Mucosa of gallbladder (tissue), 1 donor: ENCODE data around the gene TAP2. TPM values are rescaled to one million over a fixed set of nuclear protein-coding genes. Genes with fewer than 3 reads are reported as not detected.

Source experiments
- DNase-seq: peaks from one replicate; pipeline ENCODE4 v3.0.0-alpha.2; 2020; ENCODE audit warnings: low spot score
- total RNA-seq: library from RNA; stranded (reverse); gene quantifications from one replicate; pipeline ENCODE4 v1.2.1, GENCODE V29; 2021
- donor health status: DM: no; HTN: no; CAD: no.

TAP2 gene
- total RNA-seq, 1 donor from 2014 or later: 40.4 TPM

DNA sequence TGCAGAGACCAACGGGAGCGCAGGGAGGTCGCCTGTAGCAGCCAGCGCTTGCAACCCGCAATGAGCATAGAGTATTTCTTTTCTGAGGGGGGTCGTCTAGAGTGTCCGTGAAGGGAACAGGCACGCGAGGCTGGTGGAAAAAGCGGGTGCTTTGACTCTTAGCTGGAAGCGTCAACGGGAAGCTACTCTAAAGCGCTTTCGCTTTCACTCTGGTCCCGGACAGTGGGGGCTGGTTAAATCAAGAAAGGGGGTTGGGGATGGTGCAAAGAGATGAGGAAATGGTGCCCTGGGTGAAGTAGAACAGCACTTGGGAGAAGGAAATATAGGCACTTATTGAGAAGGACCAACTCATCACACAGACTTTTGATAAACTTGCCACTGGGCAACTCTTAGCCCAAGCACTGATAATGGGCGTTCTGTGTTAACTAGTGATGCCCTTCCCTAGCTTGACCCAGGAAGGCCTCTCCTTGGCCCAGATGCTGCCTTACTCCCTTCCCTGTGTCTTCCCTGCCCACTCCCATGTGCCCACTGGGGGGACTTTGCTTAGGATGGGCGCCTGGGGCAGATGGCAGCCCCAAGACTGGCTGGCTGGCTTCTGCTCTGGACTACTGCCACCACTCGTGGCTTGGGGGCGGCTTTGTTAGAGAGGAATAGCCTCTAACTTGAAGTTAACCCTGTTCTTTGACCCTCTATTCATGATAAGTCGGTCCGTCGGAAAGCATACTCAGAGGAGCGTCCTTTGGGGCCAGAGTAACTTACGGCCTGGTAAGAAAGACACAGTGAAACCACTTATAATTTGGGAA is 16.0 kb upstream of the TAP2 start:
- peak; percentile 48 for DNase-seq

DNA sequence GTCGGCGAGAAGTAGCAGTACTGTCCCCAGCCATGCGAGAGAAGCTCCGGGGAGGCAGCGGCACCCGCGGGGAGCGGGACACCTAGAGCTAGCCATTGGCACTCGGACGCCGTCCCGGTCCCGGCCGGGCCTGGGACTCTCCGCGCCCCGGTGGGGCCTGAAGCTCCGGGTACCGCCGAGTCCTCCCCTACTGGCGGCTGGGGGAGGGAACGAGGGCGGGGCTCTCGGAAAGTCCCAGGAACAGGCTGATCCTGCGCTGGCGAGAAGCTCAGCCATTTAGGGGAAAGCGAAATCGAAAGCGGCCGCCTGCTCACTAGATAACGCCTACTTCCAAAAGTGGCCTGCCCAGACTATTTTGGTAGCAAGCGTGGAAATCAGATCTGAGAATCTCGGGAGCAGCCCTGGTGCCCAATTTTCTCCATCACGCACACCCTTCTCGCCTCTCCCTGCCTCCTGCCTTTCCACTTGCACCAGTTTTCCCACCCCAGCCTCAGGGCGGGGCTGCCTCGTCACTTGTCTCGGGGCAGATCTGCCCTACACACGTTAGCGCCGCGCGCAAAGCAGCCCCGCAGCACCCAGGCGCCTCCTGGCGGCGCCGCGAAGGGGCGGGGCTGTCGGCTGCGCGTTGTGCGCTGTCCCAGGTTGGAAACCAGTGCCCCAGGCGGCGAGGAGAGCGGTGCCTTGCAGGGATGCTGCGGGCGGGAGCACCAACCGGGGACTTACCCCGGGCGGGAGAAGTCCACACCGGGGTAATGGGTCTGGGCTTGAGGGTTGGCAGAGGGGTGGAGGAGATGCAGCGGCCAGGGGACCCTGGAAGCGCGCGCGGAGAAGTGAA is 15.2 kb upstream of the TAP2 start, which contains the start of the genes PSMB9 and TAP1:
Gene PSMB9 (plus strand): TSS at position 652 of the 835 bp plus-strand sequence. CDS start 38 bp downstream, at position 690.
Gene TAP1 (minus strand): TSS at position 164 of the 835 bp plus-strand sequence. CDS start 68 bp downstream, at position 96.
- DNase-seq: peak; percentile 95

DNA sequence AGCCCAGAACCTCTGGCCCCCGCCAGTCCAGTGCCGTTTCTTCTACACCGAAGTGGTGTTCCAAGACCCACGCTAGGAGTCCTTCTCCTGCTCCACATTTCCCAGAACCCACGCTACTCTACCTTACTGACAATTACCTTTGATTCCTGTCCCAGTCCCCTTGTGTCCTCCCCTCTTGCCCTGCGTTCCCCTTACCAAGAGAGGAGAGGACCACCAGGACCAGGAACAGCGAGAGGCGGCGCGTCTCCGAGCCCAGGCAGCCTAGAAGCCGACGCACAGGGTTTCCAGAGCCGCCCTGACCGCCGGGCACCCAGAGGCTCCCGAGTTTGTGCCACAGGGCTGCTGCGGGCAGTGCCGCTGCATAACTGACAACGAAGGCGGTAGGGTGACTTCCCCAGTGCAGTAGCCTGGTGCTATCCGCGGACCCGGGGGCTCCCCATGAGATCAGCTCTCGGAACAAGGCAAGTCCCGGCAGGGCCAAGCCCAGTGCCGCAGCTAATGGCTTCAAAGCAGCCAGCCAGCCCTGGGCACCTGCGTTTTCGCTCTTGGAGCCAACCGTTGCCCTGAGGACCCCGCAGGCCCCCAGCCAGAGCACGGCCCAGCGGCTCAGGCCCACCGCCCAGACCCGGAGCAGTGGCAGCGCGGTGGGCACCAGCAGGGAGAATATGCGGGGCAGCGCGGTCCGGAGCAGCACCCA is 14.5 kb upstream of the TAP2 start:
- peak; percentile 38 for DNase-seq

DNA sequence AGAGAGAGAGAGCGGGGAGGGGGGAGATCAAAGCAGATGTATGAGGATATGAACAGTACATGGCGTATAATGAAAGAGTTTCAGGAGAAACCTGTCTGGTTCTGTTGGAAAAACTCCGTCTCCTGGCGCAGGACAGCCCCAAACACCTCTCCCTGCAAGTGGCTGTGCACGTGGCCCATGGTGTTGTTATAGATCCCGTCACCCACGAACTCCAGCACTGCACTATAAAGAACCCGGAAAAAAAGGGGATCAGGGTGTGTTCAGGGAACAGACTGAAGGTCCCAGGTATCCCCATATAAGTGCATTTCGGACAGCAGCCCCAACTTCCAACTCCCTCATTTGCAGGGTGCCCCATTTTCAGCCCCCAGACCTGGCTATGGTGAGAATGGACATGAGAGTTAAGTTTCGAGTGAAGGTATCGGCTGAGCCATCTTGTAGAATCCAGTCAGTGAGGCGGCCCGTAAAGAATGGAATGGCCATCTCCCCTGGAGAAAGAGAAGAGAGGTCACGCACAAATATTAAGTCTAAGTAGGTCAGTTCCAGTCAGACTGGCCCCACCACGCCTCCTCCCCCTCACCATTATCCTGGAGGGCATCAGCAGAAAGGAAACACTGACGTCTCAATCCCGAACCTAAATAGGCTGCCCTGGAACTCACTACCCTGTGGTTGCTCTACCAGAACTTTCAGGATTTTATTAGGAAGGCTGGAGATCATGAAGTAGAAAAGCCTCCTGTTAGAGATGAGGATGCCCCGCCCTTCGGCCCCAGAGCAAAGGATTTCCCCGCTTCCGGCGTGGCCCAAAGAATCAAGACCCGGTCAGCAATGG is 13.7 kb upstream of the TAP2 start:
- DNase-seq: no peak

DNA sequence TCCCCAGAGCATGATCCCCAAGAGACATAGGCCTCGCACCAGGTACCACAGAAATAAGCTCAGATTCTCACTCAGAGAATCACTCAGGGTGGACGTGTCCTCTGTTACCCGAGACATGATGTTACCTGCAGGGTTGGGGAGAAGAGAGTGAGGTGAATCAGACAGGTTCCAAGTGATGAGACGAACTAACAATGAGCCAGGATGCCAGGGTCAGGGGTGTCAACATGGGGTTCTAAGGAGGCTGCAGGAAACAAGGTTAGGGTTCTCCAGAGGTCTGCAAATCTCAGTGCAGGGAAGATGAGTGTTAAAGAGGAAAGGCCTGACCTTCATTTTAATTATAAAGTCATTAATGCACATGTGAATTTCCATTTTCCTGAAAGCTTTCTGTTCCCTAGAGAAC is 12.5 kb upstream of the TAP2 start:
- no peak for DNase-seq

DNA sequence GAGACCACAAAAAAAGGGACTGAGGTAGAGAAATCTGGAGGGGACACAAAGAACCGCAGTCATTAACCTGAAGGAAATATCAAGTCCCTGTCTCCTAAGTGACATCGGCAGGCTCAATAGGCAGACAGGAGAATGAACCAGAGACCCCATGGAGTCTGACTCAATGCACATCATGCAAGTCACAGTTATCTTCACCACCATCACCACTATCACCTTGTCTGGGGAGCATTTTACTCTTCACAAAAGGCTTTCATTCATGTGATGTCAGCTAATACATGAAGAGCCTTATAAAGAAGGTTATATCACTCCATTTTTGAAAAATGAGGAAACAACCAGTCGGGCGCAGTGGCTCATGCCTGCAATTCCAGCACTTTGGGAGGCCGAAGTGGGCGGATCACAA is 10.6 kb upstream of the TAP2 start:
- DNase-seq: no peak

DNA sequence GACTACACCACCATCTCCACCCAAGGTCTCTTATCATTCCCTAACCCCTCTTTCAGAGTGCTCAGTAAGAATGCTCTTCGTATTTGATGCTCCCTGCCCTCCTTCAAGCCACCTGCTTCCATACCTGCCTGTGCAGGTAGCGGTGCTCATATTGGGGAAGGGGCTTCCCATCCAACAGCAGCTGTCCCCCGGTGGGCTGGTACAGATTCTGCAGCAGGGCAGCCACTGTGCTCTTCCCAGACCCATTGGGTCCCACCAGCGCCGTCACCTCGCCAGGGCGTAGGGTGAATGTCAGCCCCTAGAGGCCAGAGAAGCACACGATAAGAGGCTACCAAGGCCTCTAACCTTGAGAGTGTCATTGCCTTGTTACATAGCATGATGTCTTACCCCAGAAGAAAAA is 9.3 kb upstream of the TAP2 start:
- no peak for DNase-seq

DNA sequence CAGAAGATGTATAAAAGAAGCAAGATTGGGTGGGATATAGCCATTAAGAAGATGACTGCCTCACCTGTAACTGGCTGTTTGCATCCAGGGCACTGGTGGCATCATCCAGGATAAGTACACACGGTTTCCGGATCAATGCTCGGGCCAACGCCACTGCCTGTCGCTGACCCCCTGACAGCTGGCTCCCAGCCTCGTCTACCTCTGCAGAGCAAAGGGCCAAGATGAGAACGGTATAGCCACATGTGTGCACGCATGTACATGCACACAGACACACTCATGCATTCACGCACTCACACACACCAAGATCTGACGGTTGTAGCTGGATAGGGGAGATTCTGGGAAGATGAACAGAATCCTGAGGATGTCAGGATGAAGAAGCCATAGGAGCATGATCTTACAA is 8.5 kb upstream of the TAP2 start:
- no peak for DNase-seq

DNA sequence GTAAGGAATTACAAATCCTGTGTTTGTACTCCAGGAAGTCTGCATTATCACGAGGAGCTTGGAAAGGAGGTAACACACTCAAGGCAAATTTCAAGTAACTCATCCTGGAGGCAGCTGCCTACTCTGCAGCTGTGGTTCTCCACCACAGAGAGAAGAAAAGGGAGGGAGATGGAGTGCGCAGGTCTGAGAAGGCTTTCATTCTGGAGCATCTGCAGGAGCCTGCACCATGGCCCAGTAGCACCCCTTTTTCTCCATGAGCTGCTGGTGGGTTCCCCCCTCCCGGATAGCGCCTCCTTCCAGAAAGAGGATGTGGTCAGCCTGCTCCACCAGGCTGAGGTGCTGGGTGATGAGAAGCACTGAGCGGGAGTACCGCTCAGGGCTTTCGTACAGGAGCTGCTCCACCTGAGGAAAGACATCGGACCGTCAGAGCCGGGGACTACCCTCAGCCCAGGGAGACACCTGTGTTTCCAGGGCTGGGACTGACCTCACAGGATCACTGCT is 6.9 kb upstream of the TAP2 start:
- no peak for DNase-seq

DNA sequence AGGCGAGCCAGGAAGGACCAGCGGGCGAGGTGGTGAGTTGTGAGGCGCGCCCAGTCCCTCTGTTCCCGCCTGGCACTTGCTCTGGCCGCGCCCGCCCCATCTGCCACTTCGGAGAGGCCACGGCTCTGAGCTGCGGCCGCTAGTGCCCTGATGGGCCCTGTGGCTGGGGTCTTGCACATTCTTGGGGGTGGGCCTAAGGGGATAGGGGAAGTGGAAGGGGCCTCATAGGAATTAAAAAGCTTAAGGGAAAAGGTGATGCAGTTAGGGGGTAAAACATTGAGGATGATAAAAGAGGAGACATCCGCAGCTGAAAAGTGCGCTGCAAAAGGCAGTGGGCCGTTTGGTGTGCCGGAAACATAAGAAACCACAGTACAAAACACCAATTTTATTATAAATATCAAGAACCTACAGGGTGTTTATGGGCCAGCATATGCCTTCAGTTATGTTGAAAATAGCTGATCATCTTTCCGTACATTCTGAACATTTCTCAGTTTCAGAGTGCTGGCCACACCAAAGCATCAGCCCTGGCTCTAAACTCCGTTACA is 6.4 kb upstream of the TAP2 start:
- no peak for DNase-seq

DNA sequence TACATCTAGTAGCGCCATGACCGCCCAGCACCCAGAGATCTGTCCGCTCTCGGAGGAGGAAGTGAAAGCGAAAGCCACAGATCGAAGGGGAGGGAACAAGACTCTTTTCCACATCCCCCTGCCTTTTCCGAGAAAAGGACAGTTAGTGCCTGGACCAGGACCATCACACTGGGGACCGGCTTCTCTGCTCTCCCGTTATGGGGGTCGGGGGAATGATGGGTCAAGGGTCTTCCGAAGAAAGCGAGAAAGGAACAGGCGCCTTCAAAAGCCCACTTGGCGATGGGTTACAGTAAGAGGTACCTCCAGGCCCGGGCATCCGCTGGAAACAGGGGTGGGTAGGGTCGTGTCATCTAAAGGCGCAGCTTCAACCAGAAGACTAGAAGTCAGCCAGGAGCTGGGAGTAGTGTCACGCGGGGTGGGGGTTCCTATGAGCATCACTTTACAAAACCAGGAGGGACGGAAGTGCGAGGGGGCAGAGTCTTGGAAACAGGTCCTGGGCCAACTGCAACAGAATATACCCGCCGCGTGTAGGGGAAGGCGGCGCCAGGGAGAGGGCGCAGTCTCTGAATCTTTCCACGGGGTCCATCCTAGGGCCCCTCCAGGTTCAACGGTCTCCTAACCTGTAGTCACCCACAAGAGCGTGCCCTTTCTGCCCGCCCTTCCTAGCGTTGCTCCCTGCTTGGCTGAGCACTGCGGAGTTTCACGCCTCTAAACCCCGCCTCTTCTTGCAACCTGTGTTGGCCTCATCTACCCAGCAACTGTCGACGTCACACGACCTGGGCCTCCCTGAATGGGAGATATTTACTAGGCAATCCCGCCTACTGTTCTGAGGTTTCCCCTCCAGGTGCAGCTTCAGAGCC is 5.7 kb upstream of the TAP2 start, which contains the start of gene PSMB8:
Gene PSMB8 (minus strand): TSS at position 69 of the 860 bp plus-strand sequence. CDS start 51 bp downstream, at position 18.
- peak; percentile 98 for DNase-seq

DNA sequence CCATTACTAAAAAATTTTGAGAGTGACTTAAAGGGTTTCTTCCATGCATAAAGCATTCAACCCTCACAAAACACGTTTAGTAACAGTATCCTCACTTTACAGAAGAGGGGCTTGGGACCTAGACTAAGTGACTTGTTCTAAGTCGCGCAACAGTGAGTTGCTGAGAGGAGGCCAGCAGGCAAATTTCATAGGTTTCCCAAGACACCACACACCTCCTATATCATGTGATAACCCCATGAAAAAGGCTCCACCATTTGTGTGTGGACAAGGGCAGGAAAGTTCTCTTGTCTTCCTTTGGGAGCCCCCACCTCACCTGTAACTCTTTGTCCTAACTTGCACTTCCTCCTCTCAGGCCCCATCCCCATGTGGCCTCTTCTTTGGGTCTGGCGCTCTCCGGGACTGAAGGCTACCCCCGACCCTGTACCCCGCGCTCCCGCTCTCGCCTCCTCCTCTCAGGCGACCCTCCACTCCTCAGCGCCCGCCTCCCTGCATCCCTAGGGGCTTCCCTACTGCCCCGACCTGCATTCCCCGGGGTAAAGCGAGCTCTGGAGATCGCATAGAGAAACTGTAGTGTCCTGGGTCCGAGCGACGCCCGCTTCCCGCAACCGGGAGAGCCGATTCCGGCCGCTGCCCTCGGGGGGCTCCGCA is 4.9 kb upstream of the TAP2 start:
- no peak for DNase-seq

DNA sequence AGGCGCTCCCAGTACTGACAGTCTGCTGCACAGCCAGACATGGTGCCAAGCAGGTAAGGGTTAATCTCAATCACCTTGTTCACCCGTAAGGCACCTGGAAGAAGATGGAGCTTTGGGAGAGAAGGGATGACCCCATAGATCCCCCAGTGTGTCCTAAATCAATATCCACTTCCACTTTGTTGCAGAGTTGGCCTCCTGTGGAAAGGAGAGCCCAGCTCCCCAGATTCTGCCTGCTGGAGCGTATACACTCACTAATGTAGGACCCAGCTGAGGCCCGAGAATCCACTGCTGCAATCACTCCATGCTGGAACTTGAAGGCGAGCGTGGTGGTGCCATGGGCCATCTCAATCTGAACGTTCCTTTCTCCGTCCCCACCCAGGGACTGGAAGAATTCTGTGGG is 4.2 kb upstream of the TAP2 start:
- DNase-seq: no peak

DNA sequence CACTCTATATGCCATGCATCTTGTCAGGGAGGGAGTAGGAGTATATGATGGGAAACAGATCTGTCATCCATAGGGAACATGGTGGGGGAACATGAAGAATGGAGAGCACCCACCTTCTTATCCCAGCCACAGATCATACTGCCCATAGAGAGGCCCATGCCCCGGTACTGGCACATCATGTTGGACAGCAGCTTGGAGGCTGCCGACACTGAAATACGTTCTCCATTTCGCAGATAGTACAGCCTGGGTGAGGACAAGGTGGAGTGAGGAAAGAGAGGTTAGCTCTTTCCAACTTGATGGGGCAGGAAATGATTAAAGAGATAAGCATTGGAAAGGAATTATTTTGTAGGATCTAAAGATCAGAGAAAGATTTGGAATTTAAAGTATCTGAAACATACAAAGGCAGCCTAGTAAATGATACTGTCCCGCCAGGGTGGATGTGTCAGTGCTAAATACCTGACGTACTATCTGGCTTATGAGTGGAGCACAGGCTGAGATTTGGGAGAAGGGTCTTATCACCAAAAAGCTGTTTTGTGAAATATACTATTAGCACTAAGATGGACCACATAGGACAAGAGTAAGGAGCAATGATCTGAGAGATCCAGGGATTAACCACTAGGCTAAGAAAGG is 3.6 kb upstream of the TAP2 start:
- DNase-seq: no peak

DNA sequence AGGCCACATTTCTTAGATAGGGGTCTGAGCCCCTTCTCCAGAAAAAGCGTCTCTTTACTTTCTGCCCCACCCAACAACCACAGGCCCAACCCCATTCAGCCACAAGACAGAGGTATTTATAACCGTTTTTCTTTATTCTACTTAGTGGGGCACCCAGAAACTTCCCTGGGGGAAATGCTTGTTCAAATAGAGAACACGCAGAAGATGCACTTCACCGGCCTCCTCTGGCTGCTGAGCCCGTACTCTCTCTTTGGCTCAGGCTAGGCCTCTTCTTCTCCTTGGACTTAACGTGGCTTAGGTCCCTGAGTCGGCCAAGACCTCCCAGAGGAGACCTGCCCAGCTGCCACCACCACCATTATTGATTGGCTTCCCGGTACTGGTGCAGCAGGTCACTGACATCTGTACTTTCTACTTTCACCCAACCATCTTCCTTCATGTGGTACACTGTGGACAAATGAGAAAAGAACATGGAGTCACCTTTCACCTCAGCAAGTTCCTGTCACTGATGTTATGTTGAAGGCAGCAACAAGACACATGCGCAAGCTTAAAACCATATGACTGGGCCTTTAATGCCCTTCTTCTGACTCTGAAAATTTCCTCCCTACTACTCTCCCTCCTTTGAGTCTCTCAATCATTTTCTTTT is 2.2 kb upstream of the TAP2 start:
- DNase-seq: no peak

DNA sequence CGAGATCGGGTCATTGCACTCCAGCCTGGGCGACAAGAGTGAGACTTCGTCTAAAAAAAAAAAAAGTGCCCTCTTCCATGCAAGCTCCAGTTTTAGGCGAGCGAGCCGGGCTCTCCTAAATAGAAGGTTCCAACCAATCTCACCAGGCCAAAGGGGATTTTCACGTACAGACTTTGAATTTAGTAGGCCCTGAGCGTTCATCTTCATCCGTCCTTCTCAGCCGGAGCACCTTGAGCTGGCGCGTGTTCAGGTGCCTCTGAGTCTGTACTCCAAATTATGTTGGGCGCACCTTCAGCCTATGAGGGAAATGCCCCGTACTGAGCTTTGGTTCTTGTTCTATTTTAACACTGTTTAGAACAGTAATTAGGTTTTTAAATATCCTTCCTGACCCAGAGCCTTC is 817 bp upstream of the TAP2 start:
- DNase-seq: no peak

DNA sequence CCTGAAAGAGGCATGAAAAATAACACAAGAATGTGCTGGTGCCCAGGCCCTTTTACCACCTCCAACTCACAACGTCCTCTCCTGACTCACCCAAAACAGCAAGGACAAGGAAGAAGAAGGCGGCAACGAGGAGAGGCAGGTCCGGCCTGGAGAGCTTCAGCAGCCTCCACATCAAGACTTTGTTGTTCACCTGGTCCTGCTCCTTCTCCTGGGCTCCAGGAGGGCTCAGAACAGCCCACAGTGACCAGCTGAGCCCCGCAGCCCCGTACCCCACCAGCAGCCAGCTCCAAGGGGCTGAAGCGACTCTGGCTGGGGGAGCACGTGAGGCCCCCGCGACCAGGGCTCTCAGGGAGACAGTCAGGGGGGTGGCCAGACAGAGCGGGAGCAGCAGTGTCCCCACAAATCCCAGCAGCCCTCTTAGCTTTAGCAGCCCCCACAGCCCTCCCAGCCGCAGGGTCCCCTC is 857 bp downstream of the TAP2 start:
- DNase-seq: no peak

DNA sequence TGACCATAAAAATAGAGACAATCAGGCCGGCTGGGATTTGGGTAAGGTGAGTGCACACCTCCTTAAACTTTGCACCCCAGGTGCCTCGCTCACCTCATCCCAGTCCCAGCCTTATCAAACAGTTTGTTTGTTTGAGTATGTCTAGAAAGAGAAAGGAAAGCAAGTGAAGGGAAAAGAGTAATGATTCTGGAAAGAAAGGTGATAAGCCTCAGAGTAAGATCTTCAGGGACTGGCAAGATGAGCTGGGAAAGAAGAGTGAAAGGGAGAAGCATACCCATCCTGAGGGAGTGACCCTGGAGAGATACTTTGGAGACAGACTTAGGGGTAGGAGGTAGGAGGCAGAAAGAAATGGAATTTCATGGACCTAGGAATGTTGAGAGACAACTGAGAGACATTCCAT is 1.7 kb downstream of the TAP2 start:
- DNase-seq: no peak
